HepG2 (cell line): ENCODE measurements around the gene SGPP2.

Experiments used
- BHLHE40 ChIP-seq: IDR thresholded peaks from 2 replicates; pipeline ENCODE4 v1.6.1; 2011; ENCODE audit warnings: low read length, improper control_type of control experiment
- CTCF ChIP-seq: sonication (generic); formaldehyde crosslinking; IDR thresholded peaks from 2 replicates; pipeline ENCODE4 v1.5.0; 2020; ENCODE audit warnings: mild to moderate bottlenecking, missing genetic modification reagents, moderate library complexity
- ETV5 ChIP-seq: IDR thresholded peaks from 2 replicates; pipeline ENCODE4 v1.6.1; 2018; ENCODE audit warnings: missing biosample characterization, missing genetic modification reagents, inconsistent platforms, borderline replicate concordance
- MAFK ChIP-seq, 2 experiments: IDR thresholded peaks in 1 of 2; conservative IDR thresholded peaks in 1 of 2; 2 replicates each; pipeline ENCODE4 v1.6.1; 2011; ENCODE audit warnings: improper control_type of control experiment in 2 of 2, low read length in 2 of 2
- RARG ChIP-seq: sonication (generic); formaldehyde crosslinking; IDR thresholded peaks from 2 replicates; pipeline ENCODE4 v1.4.0; 2020; ENCODE audit warnings: low read depth, mild to moderate bottlenecking, missing genetic modification reagents
- SMC3 ChIP-seq: IDR thresholded peaks from 2 replicates; pipeline ENCODE4 v1.6.1; 2011; ENCODE audit warnings: low read length, improper control_type of control experiment

GRCh38 chr2:222421626-222422025 is 2.7 kb upstream of the SGPP2 start:
- TF ChIP-seq CTCF (CRISPR knock-in tag) (no peak), SMC3 (no peak), ETV5 (CRISPR knock-in tag) (no peak), MAFK (conservative IDR thresholded peaks at IDR 0.05 in 1 of 2, IDR thresholded peaks at IDR 0.05 in 1 of 2; ENCODE audit: low read length in 2 of 2) (no peak), BHLHE40 (no peak), RARG (CRISPR knock-in tag) (no peak)
